ENCODE data around the gene SLC25A19.

DNA sequence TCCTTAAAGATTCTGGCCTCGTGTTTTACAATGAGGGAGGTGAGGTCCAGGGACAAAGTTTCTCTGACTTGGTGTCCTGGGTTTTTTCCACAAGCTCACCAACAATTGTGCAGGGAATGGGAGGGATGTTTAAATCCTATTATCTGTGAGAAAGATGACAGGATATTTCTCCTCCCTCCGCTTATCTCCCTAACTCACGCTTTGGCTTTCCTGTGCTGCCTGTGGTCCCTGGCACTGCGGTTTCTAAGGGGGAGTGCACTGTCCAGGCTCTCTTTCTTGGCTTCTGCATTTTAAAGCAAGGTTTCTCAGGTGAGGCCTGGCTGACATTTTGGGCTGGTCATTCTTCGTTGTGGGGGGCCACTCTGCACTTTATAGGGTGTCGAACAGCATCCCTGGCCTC, 44.2 kb downstream of the SLC25A19 start:
- no peak for TF ChIP-seq EZH2 (IDR thresholded peaks at IDR 0.05; ENCODE audit: low read depth)
- TF ChIP-seq, protein P1, sequence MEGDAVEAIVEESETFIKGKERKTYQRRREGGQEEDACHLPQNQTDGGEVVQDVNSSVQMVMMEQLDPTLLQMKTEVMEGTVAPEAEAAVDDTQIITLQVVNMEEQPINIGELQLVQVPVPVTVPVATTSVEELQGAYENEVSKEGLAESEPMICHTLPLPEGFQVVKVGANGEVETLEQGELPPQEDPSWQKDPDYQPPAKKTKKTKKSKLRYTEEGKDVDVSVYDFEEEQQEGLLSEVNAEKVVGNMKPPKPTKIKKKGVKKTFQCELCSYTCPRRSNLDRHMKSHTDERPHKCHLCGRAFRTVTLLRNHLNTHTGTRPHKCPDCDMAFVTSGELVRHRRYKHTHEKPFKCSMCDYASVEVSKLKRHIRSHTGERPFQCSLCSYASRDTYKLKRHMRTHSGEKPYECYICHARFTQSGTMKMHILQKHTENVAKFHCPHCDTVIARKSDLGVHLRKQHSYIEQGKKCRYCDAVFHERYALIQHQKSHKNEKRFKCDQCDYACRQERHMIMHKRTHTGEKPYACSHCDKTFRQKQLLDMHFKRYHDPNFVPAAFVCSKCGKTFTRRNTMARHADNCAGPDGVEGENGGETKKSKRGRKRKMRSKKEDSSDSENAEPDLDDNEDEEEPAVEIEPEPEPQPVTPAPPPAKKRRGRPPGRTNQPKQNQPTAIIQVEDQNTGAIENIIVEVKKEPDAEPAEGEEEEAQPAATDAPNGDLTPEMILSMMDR (conservative IDR thresholded peaks at IDR 0.05), result no peak

Measured in PC-9 (cell line).